ENCODE results near the gene ACSL3. TPM values are rescaled to one million over a fixed set of nuclear protein-coding genes. Genes with fewer than 3 reads are reported as not detected.

The ACSL3 gene
- polyA plus RNA-seq, 3 donors: 74.2 to 91.8 (median 77.1) TPM

DNA sequence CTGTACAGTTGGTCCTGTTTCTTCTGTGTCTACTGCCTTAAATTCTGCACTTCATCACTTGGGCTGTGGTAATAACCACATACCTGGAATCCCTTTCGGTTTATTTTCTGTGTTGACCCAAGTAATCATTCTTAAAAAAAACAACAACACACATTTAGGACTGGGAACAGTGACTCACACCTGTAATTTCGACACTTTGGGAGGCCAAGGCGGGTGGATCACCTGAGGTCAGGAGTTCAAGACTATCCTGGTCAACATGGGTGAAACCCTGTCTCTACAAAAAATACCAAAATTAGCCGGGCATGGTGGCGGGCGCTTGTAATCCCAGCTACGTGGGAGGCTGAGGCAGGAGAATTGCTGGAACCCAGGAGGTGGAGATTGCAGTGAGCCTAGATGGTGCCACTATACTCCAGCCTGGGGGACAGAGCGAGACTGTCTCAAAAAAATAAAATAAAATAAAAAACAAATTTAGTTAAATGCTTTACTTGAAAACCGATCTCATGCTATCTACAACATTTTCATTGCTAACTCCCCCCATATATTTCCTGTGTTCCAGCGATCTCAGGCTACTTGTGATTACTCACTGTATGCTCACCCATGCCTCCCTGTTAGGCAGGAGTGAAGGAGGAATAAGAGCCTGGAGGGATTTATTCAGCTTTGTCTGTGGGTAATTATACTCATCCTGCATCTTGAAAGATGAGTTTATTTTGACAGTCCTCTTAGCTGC lies 18.2 kb downstream of the ACSL3 start:
- no peak for DNase-seq (ENCODE audit: low read depth in 3 of 3, low spot score in 2 of 3)

DNA sequence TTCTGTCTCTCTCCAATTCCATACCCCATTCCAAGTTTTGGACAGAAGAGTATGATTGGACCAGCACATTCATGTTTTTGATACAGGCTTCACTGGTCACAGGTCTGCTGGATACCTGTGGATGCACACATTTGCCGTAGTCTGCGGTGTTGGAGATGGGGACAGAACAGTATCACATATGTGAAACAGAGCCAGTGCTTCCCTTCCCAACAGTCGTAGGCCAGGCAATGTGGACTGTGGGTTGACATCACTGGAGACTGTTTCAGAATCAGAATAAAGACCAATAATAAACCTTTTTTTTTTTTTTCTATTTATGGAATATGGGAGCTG lies 18.7 kb downstream of the ACSL3 start:
- DNase-seq (ENCODE audit: low read depth in 3 of 3, low spot score in 2 of 3): no peak

DNA sequence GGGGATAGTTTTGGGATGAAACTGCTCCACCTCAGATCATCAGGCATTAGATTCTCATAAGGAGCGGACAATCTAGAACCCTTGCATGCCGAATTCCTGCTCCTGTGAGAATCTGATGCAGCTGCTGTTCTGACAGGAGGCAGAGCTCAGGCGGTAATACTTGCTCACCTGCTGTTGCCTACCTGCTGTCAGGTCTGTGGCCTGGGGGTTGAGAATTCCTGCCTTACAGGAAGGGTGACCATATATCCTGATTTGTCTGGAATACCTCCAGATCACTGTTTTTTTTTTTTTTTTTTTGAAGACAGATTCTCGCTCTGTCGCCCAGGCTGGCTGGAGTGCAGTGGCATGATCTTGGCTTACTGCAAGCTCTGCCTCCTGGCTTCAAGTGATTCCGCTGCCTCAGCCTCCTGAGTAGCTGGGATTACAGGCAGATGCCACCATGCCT lies 21.7 kb downstream of the ACSL3 start:
- no peak for DNase-seq (ENCODE audit: low read depth in 3 of 3, low spot score in 2 of 3)

DNA sequence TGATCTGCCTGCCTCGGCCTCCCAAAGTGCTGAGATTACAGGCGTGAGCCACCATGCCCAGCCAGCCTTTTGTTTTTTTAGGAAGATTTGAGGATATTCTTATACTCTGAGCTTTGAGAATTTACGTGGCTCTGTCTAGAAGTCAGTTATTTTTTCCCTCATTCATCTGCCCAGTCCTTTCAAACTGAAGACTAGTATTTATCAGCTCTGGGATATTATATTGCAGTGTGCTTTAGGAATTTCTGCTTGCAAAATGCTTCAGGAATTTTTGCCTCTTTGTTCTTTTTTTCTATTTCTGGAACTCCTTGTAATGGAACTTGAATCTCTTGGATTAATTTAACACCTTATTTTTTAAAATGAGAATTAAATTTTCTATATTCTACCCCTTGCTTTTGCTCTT lies 22.6 kb downstream of the ACSL3 start:
- no peak for DNase-seq (ENCODE audit: low read depth in 3 of 3, low spot score in 2 of 3)

DNA sequence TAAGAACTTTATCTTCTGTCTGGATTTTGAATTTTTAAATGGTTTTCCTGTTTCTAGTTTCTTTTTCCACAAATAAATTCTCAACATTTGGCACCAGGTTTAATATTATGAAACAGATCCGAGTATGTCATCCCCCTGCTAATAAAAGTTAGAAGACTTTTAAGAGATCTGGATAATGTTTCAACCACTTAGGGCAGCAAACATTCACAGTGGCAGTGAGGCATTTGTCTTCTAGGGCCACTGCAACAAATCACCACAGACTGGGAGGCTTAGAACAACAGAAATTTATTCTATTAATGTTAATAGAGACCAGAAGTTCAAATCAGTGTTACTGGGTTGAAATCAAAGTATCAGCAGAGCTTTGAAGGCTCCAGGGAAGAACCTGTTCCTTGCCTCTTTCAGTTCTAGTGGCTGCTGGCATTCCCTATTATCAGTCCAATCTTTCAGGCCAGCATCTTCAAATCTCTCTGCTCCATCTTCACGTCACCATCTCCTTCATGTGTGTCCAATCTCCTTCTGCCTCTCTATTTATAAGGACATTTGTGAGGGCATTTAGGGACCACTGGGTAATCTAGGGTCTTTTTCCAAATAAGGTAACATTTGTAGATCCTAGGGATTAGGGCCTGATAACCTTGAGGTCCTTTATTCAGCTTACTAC lies 23.4 kb downstream of the ACSL3 start:
- DNase-seq (ENCODE audit: low read depth in 3 of 3, low spot score in 2 of 3): no peak

DNA sequence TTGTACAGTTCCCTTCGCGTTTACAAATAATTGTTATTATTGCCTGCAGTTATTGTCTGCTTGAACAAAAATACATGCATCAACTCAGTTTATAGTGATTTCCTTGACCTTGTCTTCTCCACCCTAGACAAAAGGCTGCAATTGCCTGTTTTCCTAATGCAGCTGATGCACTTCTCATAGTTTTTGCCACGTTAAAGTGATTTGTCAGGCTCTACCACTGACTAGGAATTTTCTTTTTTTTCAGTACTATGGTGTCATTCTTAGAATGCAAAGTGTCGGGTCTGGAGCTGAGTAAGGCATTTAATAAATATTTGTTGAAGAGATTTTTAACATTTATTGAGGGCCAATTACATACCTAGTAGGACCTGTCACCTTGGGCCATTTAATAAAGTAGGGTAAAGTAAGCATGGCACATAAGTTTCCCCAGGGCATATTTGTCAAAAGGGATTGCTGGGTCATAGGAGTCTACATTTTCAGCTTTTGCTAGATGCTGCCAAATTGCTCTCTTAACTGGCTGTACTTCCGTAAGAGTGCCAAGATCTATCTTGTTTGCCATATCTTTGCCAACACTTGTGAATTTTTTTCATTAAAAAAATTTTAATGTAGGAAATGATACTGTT lies 24.1 kb downstream of the ACSL3 start:
- DNase-seq (ENCODE audit: low read depth in 3 of 3, low spot score in 2 of 3): no peak

DNA sequence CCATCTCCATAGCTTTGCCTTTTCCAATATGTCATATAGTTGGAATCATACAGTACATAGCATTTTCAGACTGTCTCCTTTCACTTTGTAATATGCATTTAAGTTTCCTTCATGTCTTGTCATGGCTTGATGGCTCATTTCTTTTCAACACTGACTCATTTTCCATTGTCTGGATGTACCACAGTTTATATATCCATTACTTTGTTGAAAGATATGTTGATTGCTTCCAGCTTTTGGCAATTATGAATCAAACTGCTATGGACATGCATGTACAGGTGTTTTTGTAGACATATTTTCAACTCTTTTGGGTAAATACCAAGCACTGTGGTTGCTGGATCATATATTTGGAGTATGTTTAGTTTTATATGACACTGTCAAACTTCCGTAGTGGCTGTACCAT lies 26.3 kb downstream of the ACSL3 start:
- DNase-seq (ENCODE audit: low read depth in 3 of 3, low spot score in 2 of 3): no peak

DNA sequence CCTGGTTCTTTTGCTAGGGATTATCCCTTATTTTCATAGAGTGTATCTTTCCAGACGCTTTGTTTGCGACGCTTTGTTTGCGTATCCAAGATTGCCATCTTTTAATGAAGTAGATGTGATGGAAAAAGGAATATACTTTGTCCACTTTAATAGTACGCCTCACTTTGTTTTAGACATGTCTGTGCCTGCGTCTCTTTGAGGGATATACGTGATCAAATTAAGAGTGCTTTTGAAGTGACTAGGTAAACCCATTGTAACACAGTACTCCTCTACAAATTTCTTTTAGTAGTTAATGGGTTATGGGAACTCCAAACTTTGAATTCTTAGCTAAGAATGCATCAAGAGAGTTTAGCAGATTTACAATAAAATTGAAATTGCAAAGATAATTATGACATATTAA lies 27.9 kb downstream of the ACSL3 start:
- no peak for DNase-seq (ENCODE audit: low read depth in 3 of 3, low spot score in 2 of 3)

DNA sequence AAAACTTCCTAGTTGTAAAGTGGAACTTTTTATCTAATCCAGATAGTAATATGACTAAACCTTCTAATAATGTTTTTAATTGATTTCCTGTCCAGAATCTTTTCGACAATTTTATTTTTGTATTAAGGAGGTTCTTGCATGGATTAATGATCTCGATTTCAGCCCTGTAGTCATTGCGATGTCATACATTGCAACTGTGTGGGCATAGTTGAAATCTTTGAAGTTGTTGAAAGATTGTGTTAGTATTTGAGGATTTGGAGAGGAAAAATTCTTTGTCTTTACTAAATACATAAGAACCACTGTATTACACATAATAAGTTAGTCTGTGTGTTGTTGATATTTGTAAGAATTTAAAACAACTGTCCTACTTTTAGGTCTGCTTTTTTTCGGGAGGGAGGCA lies 31.1 kb downstream of the ACSL3 start:
- no peak for DNase-seq (ENCODE audit: low read depth in 3 of 3, low spot score in 2 of 3)

DNA sequence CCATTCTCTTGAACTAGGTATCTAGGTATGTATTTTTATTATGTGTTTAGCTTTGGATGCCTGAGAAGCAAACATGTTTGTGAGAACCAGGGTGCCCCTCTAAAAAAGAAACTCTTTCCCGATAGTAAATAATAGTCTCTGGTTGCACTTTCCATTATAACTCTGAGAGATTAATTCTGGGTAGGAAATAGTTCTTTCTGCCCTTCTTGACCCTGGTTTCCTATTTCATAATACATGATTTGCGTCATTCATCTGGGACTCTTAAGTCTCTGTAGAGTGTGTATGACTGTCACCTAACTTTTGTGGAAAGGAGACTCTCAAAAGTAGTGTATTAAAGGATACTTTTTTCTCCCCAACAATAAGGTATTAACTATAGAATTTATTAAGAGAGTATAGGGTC lies 31.5 kb downstream of the ACSL3 start:
- DNase-seq (ENCODE audit: low read depth in 3 of 3, low spot score in 2 of 3): no peak

DNA sequence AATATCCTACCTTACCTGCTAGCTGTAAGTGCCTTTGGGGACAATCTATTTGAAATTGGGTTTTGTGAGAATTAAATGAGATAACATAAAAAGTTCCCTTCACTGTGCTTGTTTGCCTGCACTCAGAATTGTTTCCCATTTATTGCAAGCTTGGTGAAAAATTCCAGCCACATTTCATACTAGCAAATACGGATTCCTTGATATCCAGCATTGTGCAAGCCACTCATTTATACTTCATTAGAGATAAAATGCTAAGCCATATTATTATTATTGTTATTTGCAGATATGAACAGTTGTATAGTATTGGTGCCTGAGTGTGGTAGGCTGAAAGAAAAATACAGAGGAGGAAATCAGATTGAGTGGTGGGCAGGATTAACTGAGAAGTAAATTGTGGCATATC lies 31.9 kb downstream of the ACSL3 start:
- no peak for DNase-seq (ENCODE audit: low read depth in 3 of 3, low spot score in 2 of 3)

DNA sequence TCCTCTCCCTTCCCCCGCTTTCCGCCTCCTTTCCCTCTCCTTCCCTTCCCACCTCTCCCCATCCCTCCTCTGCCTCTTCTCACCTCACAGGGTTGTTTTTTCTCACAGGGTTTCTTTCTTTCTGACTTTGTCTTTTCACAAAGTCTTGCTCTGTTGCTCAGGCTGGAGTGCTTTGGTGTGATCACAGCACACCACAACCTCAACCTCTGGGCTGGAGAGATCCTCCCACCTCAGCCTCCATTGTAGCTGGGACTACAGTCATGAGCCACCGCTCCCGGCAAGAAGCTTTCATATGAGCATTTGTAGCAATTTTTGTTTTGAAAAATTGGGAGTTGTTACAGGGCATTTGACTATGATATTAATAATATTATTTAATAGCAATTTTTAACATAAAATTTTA lies 32.9 kb downstream of the ACSL3 start:
- DNase-seq (ENCODE audit: low read depth in 3 of 3, low spot score in 2 of 3): no peak

DNA sequence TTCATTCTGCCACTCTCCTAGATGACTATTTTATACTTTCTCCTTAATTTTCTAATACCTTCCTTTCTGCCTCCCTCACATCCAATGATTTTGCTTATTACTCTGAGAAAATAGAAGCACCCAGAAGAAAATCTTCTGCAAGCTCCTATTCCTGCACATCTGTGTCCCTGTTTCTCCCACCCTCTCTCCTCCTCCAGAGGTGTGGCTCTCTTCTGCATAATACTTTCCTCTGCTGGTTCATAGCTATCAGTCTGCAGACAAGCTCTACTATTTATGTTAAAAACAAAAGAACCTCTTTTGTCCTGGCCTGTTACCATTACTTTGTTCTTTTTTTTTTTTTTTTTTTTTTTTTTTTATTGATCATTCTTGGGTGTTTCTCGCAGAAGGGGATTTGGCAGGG lies 34.3 kb downstream of the ACSL3 start:
- no peak for DNase-seq (ENCODE audit: low read depth in 3 of 3, low spot score in 2 of 3)

DNA sequence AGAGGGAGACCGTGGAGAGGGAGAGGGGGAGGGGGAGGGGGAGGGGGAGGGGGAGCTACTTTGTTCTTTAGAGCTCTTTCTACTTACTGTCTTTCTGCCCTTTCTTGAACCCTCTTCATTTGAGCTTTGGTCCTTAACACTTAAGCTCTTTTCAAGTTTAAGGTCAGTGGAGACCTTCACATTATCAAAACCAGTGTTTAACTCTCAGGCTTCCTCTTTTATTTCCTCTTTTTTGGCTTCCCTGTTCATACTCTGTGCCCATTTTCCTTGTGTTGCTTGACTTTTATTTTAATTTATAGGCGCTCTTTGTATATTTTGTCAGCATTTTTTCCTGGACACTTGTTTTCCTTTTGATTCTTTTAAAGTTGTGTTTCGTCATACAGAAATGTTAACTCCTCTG lies 37.1 kb downstream of the ACSL3 start:
- no peak for DNase-seq (ENCODE audit: low read depth in 3 of 3, low spot score in 2 of 3)

DNA sequence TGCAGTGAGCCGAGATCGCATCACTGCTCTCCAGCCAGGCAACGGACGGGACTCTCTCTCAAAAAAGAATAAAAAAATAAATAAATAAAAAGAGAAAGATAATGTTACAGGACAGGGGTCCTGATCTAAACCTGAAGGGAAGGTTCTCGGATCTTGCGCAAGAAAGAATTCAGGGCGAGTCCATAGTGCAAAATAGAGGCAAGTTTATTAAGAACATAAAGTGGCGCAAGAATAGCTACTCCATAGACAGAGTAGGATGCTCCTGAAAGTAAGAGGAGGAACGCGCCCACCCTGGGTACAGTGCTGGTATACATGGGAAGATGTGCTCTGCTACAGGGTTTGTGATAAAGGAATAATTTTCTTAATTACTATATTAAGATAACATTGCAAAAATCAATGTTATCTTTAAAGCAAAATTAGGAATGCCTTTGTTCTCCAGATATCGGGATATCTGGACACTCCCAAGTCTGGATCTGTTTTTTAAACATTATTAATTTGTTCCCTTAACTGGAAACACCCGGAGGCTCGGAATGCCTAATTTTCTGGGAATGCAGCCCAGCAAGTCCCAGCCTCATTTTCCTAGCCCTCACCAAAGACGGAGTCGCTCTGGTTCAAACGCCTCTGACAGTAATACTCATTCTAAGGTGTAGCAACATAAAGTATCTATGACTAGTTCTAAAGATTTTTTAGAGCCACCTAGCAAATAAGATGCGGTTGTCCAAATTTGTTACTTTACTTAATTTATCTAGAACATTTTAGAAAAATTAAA lies 38.8 kb downstream of the ACSL3 start:
- no peak for DNase-seq (ENCODE audit: low read depth in 3 of 3, low spot score in 2 of 3)

DNA sequence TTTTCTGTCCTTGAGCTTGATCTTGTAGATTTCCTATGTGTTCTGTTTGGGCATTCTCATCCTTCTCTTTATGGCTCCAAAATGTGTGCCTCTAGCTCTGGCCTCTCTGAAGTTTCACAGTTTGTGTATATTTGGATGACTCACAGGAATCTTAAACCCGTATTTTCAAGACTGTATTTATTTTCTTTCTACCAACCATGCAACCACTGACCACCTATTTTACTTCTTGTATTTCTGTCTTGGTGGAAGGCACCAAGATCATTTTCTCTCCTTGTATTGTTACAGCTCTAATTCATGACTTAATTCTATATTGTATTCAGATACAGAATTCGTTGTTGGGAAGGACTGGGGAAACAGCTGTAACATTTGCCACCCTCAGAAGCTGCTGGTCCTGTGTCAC lies 39.5 kb downstream of the ACSL3 start:
- no peak for DNase-seq (ENCODE audit: low read depth in 3 of 3, low spot score in 2 of 3)

DNA sequence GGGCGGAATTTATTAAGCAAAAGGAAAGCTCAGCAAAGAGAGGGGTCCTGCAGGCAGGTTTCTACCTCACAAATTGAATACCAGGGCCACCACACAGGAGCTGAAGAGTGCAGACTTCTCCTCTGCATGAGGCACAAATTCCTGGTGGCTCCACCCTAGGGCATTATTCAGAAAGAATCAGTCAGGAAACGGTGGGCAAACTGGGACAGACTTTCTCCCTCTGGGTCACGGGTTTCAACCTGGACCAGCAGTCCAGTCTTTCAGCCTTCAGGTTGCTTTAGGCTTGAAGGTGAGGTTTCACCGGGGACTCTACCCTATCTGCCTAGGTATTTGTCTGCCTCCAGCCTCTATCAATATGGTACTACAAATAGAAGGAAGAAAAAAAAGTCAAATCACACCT lies 41.8 kb downstream of the ACSL3 start:
- no peak for DNase-seq (ENCODE audit: low read depth in 3 of 3, low spot score in 2 of 3)

DNA sequence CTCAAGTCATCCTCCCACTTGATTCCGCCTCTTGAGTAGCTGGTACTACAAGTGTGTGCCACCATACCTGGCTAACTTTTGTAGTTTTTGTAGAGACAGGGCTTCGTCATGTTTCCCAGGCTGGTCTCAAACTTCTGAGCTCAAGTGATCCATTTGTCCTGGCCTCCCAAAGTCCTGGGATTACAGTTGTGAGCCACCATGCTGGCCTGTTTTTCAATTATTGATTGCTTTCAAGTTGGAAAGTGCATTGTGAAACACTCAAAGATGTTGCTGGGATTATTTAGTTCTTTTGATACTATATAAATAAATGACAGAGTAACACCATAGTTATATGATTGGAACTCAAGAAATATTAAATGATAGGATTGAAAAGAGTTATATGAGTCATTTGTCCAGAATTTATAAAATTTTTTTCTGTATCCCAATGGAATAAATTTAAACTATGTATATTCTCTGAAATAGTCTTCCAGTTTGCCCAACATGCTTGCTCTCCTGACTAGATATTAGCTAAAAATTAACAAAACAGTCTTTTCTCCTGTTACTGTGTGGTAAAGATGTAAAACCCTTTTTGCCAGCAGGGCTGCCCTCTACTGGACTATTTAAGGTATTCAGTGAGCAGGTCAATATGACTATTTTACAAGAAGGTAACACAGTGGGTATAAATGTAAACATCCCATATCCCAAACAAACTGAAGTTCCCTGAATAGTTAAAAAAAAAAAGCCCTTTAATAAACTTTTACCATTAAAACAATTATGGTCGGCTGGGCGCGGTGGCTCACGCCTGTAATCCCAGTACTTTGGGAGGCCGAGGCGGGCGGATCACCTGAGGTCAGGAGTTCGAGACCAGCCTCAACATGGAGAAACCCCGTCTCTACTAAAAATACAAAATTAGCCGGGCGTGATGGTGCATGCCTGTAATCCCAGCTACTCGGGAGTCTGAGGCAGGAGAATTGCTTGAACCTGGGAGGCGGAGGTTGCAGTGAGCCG lies 42.7 kb downstream of the ACSL3 start:
- peak in 1 of 3 donors; percentile 26 for DNase-seq (ENCODE audit: low read depth in 3 of 3, low spot score in 2 of 3)

DNA sequence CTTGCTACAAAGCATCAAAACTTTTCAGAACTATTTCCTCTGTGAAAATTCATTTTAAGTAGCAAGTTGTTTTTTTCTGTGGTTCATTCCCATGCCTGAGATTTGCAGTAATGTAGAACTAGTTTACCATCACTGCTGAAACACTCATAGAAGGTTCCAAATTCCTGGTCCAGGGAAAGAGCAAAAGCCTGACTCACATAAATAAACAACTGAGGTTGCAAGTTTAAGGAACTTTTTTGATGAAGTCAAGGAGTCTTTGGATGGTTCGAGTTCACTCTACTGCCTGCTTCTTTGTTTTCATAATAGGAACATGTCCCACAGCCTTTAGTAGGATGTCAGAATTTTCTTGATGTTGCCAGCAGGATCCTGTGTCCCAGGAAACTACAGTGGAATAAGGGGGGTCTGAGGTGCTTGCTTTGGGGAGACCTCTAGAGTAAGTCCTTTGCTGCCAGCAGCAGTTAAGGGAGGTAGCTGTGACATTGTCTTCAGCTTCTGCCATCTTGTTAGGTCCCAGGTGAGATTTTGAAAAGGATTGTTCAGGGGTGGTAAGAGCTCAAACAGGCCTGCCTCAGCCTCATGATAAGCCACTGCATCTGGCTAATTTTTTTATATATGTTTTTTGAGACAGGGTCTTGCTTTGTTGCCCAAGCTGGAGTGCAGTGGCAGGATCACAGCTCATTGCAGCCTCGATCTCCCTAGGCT lies 43.9 kb downstream of the ACSL3 start:
- DNase-seq (ENCODE audit: low read depth in 3 of 3, low spot score in 2 of 3): no peak

DNA sequence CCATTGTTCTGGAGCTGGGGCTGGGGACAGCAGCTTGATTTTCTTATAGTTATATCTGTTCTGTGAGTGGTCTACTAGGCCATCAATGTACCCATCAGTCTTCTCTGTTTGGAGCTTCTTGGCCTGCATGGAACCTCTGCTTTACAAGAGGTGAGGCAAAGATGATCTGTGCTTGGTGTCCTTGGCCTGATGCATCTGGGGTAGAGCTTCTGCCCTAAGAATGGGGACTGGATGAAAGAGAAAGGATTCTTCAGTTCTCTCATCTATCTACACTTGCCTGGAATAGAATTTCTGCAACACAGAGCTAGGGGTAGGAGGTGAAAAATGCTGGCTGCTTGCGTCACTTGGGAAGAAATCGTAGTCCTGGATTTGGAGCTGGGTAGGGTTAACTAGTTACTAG lies 46.2 kb downstream of the ACSL3 start:
- no peak for DNase-seq (ENCODE audit: low read depth in 3 of 3, low spot score in 2 of 3)

All from right renal cortex interstitium (tissue), 3 donors.